ENCODE data around the gene BDKRB2.

DNA sequence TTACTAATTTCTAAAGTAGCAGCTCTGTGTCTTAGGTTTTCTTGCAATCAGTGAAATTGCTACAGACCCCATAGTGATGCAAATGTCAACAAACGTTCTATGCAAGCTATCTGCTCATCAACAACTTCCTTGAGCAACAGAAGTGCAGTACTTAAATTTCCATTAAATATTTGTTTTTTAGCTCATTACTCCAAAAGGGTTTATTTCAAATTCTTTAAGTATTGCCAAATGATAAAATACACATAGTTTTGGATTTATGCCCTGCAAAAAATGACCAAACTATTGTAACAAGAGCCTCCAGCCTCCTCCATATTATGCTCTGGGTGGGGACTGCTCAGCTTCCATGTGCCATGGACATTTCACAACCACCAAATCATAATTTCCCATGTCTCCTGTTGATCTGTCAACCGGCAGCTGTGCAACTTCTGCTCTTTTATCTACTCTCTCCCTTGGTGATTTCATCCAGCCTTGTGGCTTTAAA lies 55.7 kb downstream of the BDKRB2 start:
- TF ChIP-seq, protein P1, sequence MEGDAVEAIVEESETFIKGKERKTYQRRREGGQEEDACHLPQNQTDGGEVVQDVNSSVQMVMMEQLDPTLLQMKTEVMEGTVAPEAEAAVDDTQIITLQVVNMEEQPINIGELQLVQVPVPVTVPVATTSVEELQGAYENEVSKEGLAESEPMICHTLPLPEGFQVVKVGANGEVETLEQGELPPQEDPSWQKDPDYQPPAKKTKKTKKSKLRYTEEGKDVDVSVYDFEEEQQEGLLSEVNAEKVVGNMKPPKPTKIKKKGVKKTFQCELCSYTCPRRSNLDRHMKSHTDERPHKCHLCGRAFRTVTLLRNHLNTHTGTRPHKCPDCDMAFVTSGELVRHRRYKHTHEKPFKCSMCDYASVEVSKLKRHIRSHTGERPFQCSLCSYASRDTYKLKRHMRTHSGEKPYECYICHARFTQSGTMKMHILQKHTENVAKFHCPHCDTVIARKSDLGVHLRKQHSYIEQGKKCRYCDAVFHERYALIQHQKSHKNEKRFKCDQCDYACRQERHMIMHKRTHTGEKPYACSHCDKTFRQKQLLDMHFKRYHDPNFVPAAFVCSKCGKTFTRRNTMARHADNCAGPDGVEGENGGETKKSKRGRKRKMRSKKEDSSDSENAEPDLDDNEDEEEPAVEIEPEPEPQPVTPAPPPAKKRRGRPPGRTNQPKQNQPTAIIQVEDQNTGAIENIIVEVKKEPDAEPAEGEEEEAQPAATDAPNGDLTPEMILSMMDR (conservative IDR thresholded peaks at IDR 0.05; ENCODE audit: low read depth in 2 of 2), result no peak
- TF ChIP-seq EZH2phosphoT487 (IDR thresholded peaks at IDR 0.05; ENCODE audit: unreplicated experiment) (no peak), POLR2AphosphoS5 (IDR thresholded peaks at IDR 0.05; ENCODE audit: low read depth) (no peak), JUNB (IDR thresholded peaks at IDR 0.05; ENCODE audit: unreplicated experiment) (no peak), CREB1 (CRISPR knock-in tag; IDR thresholded peaks at IDR 0.05; ENCODE audit: low read depth) (no peak), EZH2 (IDR thresholded peaks at IDR 0.05; ENCODE audit: low read depth, unreplicated experiment) (no peak), NANOG (IDR thresholded peaks at IDR 0.05; ENCODE audit: borderline replicate concordance) (no peak), STAT1 (IDR thresholded peaks at IDR 0.05; ENCODE audit: unreplicated experiment) (no peak)
- TF ChIP-seq, protein P2, sequence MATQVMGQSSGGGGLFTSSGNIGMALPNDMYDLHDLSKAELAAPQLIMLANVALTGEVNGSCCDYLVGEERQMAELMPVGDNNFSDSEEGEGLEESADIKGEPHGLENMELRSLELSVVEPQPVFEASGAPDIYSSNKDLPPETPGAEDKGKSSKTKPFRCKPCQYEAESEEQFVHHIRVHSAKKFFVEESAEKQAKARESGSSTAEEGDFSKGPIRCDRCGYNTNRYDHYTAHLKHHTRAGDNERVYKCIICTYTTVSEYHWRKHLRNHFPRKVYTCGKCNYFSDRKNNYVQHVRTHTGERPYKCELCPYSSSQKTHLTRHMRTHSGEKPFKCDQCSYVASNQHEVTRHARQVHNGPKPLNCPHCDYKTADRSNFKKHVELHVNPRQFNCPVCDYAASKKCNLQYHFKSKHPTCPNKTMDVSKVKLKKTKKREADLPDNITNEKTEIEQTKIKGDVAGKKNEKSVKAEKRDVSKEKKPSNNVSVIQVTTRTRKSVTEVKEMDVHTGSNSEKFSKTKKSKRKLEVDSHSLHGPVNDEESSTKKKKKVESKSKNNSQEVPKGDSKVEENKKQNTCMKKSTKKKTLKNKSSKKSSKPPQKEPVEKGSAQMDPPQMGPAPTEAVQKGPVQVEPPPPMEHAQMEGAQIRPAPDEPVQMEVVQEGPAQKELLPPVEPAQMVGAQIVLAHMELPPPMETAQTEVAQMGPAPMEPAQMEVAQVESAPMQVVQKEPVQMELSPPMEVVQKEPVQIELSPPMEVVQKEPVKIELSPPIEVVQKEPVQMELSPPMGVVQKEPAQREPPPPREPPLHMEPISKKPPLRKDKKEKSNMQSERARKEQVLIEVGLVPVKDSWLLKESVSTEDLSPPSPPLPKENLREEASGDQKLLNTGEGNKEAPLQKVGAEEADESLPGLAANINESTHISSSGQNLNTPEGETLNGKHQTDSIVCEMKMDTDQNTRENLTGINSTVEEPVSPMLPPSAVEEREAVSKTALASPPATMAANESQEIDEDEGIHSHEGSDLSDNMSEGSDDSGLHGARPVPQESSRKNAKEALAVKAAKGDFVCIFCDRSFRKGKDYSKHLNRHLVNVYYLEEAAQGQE (IDR thresholded peaks at IDR 0.05; ENCODE audit: unreplicated experiment), result no peak

Data from GM23338 (cell line).